HG03439 (cell line): ENCODE data around the gene DLEU7.

Experiments
- ATAC-seq: cut with Tn5 transposase; IDR thresholded peaks from one replicate; pipeline ENCODE4 v1.9.1; 2021; ENCODE audit warnings: mild to moderate bottlenecking, moderate library complexity; ENCODE audit not compliant: unreplicated experiment

Gene DLEU7

DNA sequence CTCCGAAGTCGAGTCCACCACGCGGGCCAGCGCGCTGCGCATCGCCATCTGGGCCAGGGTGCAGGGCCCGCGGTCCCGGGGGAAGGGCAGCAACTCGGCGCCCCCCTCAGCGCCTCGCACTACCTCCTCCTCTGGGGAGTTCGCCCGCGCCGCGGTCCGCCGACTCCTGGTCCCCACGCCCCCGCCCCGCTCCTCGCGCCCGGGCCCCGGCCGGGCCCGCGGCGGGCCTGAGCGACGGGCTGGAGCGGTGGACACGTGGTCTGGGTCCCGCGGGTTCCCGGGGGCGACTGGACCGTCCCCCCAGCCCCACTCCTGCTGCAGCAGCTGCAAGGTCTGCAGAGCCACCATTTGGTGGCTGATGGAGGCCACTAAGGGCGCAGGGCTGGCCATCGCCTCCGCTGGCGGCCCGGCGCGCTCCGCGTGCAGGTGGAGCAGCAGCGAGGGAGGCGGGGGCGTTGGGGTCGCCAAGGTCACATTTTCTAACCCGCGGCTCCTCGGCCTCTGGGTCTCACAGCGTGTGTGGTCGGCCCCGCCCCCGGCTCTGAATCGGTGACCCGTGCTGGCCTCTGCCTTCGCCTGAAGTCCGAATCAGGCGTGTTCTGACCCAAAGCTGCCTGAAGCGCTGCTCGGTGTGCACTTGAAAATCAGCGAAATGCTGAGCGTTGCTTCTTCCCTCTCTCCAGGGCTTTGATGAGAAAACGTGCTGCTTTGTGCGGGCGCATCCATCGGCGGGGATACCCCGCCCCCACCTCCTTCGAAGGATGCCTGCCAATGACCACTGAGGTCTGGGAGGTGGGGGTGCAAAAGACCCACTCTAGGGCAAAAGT lies at the start of gene DLEU7:
Gene DLEU7, minus strand, starts transcription at position 436 of the 827 bp plus-strand sequence. Its CDS starts 46 bp downstream, at position 390.
- ATAC-seq: no peak

- ATAC-seq: no peak
Observed at GRCh38 chr13:50892210-50892944, 48.9 kb upstream of the DLEU7 start.

GRCh38 chr13:50891206-50891605 lies 47.7 kb upstream of the DLEU7 start:
- no peak for ATAC-seq

DNA sequence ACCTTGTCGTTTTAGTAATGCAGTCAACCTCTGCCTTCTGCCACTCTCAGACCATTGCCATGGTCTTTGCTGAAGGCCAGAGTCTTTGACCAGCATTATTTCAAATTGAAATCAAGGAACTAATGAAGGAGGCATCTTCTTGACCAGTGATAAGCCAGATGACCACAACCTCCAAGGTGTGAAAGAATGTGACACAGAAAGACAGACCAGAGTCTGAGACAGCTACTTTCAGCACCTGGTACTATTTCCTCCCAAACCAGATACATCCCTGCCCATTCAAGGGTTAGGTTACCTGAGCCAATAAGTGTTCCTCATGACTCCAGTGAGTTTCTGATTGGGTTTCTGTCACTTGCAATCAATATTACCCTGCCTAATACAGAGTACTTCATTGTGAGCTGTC lies 45.8 kb upstream of the DLEU7 start:
- ATAC-seq: no peak

GRCh38 chr13:50888362-50888761 lies 44.9 kb upstream of the DLEU7 start:
- ATAC-seq: no peak

- no peak for ATAC-seq
Observed at GRCh38 chr13:50887151-50887550, 43.7 kb upstream of the DLEU7 start.

- ATAC-seq: no peak
Observed at GRCh38 chr13:50884265-50884664, 40.8 kb upstream of the DLEU7 start.

GRCh38 chr13:50883728-50884127 lies 40.2 kb upstream of the DLEU7 start:
- no peak for ATAC-seq

- ATAC-seq: no peak
Observed at GRCh38 chr13:50882816-50883435, 39.4 kb upstream of the DLEU7 start.

GRCh38 chr13:50873991-50874390 lies 30.5 kb upstream of the DLEU7 start:
- no peak for ATAC-seq

DNA sequence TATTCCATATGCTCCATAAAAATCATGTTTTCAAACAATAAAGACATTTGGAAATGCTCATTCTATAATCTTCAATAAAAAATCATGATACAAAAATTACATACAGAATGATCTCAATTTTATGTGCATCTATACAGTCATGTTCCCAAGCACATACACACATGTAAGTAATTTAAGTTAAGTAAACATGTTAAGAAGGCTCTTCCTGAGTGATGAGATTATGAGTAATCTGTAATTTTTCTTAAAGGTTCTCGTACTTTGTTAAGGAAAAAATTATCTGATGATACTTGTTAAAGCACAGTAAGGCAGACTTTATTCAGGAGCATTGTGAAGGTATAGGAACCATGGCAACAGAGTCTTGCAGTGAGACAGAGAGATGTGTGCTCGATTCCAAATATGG lies 30.0 kb upstream of the DLEU7 start:
- no peak for ATAC-seq

GRCh38 chr13:50871405-50871804 lies 27.9 kb upstream of the DLEU7 start:
- no peak for ATAC-seq

GRCh38 chr13:50867637-50867945 lies 24.1 kb upstream of the DLEU7 start:
- no peak for ATAC-seq

- no peak for ATAC-seq
Observed at GRCh38 chr13:50866817-50867636, 23.5 kb upstream of the DLEU7 start.

DNA sequence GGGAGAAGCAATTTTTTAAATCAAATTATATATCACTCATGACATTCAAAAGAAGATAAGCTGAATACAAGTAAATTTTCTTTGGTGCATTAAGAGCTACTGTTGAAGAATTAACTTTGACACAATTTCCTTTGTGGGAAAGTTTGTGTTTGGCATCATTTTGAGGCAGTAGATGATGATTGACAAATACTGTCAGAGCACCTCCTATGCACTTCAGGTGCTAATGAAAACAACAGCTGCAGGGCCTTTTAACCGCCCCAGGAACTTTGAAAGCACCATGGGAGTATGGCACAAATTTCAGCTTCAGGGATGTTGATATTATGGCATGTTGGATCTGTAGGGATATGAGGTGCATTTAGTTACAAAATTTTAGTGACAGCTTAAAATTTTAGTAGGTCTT lies 21.0 kb upstream of the DLEU7 start:
- no peak for ATAC-seq

- ATAC-seq: no peak
Observed at GRCh38 chr13:50855681-50856080, 12.2 kb upstream of the DLEU7 start.

GRCh38 chr13:50850445-50850844 lies 7.0 kb upstream of the DLEU7 start:
- no peak for ATAC-seq

DNA sequence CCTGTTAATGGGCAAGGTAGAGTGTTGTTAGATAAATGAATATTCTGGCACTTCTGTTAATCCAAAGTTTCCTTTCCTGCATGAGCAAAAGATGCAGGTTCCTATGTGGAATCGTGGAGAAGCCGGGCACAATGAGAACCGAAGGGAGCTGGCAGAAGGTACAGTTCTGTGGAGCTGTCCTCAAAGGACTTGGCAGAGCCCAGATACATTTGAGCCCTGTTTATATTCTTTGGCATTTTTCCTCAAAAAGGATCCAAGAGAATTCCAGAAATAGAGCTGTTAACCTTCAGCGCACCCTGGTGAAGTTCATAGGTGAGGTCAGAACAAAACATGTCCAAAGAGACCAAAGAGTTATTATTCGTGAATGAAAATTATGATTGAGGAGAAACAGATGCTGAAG lies 4.0 kb upstream of the DLEU7 start:
- ATAC-seq: no peak

- ATAC-seq: no peak
Observed at GRCh38 chr13:50846861-50847475, 3.5 kb upstream of the DLEU7 start.

DNA sequence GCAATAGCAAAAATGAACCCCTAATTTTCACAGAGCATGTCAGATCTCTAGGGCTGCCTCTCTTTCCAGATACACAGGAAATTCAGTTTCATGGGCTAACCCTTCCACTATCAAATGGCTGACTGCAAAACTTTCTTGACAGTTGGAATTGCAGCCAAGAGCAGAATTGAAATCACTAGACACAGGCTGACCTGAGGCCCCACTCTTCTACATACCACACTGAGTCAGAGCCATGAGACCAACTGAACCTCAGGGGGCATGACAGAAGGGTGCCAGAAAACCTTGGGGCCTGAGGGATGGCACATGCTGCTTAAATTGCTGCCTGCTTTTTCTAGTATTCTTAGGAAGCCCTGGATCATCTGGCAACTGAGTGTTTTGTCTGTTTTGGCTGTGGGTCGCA lies 1.7 kb upstream of the DLEU7 start:
- ATAC-seq: no peak
